HG03432 (cell line): ENCODE data around the gene PDXDC1.
A peak's percentile ranks its signal among the peaks of the same experiment; 100 is the strongest.
"Not testable (repeated sequence)": the region's sequence is repeated elsewhere in the genome, so short reads cannot be mapped to it uniquely, and the experiment has no call there.

ENCODE experiments used
- ATAC-seq: cut with Tn5 transposase; IDR thresholded peaks from one replicate; pipeline ENCODE4 v1.9.1; 2021; ENCODE audit warnings: mild to moderate bottlenecking, moderate library complexity; ENCODE audit not compliant: unreplicated experiment

PDXDC1 gene

DNA sequence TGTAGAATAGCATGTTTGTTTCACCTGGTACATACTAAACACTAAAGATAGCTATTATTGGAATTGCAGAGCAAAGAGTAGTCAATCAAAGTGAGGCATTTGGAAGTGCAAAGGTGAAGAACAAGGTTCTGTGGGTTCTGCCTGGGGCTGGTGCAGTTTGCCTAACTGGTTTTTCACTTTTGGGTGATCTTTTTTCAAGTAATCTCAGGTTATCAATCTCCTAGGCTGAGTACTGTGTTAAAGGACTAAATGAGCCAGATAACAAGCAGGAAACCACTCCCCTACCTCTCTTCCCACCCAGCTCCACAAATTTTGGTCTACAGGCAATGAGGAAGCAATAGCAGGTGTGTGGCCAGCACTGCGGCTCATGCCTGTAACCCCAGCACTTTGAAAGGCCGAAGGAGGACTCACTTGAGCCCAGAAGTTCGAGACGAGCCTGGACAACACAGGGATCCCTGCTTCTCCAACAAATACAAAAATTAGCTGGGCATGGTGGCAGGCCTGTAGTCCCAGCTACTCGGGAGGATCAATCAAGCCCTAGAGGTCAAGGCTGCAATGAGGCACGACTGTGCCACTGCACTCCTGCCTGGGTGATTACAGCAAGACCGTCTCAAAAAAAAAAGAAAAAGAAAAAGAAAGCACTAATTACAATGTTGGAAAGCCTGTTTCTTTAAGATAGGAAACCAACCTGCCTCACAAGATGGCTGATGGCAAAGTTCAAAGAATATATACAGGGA lies 83.0 kb downstream of the PDXDC1 start:
- ATAC-seq = no peak

DNA sequence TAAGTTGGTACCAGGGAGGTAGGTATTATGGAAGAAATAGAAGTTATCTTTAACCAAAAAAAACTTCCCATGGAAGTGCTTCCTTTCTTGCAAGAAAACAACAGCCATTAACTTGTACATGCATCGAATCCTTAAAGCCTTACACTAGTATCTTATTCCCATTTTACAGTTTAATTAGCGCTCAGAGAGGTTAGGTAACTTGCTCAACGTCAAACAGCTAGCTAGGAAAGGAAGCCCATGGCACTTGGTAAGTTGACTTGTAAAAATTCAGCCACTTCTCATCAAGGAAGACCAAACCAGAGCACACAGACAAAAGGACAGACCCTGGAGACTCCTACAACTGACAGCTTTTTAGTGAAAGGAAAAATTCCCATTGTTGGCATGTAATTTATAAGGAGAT lies 84.5 kb downstream of the PDXDC1 start:
- no peak for ATAC-seq

DNA sequence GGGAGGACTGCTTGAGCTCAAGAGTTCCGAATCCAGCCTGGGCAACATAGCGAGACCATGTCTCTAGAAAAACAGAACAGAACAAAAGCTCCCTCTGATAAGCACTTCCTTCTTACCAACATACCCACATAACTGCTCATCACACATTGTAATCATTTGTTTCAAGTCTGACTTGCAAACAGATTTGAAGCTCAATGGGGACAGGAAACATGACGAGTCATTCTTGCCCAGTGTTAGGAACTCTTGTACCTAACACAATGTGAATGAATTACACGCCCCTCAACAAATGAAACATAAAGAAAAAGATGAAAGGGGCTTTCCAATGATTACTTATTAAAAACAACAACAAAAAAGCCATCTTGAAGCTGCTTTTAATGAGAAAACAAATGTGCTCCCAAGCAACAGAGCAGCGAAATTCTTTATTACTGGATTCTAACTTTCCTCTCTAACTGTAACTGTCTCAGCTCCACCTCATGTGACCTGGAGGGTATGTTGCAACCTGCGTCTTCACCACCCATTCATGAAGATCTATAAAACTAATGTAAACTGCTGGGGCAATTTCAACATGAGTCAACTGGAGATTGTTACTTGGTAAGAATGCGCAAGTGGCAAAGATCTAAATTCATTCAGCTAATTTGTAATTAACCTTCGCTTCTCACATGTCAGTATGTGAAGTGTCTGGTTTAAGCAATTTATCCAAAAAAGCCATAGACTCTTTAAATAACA lies 87.4 kb downstream of the PDXDC1 start:
- ATAC-seq = not testable (repeated sequence)

DNA sequence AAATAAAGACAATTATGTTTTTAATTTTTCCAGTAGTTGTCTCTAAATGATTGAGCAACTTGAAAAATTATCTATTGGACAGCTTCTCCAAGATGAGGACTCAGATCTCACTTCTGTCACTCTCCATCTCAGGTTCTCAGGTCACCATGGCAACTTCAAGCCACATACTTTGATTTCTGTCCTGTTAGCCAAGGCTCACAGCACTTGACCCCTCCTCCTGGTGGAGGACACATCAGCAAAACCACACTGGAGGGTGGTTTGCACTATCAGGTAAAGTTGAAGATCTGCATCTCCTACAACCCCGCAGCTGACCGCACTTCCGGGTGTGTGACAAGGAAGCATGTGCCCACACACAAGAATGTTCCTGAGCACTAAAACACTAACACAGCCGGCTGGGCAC lies 91.1 kb downstream of the PDXDC1 start:
- ATAC-seq = not testable (repeated sequence)

DNA sequence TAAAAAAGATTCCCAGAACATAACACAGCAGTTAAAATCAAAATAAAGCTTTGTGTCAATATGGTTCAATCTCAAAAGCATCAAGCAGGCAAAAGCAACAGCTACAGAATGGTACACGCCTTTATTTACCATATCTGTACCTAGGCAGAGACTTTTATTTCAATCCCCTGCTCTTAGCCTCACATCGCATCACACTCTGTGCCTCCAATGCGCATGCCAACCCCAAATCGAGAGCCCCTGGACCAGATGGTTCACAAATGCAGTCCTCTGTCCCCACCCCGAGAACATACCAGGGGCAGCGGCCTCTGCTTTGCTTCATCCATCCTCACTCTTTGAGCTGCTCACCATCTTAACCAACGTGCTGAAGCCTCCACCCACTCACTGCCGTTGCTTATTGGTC lies 91.9 kb downstream of the PDXDC1 start:
- not testable (repeated sequence) for ATAC-seq

DNA sequence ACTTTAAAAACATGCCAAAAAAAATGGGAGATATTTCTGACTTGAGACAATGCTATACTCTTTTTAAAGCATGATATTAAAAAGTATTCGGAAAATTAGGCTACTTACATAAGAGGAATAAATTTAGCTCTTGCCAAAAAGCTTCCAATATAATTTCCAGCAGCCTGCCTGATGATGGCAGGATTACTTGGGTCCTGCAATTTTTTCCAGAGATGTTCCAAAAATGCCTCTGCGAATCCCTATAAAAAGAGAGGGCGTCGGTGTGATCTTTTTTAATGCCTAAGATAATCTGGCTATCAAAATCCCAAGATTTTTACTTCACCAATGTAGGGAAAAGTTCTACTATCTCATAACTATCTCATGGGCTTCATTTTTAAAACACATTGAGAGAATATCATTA lies 96.2 kb downstream of the PDXDC1 start:
- ATAC-seq = not testable (repeated sequence)

DNA sequence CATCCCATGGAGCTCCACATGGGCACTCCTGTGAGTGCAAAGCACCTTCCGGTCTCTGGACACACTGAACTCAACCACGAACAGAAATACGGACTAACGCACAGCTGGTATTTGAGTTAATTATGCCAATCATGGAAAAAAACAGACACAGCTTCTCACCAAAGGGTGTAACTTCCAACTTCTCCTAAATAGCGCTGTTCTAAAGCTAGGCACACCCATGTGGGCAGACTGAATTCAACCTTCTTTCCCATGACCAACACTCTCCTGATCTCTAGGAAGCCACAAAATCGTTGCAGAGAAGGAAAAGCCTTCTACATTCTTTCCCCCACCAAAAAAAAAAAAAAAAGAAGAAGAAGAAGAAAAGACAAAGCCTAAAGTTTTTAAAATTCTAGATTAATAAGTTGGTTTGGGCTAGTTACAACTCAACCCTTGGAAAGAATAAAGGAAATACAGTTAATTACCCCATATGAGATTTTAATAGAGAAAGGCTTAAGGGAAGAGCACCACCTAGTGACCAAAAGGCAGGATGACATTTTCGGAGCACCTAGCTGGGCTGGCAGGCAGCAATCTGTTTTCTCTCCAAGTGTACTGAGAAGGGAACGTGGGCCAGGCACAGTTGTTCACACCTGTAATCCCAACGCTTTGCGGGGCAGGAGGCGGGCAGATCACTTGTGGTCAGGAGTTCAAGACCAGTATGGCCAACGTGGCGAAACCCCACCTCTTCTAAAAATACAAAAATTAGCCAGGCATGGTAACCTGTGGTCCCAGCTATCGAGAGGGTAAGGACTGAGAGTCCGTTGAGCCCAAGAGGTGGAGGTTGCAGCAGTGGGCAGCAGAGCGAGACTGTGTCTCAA lies 97.3 kb downstream of the PDXDC1 start:
- not testable (repeated sequence) for ATAC-seq

DNA sequence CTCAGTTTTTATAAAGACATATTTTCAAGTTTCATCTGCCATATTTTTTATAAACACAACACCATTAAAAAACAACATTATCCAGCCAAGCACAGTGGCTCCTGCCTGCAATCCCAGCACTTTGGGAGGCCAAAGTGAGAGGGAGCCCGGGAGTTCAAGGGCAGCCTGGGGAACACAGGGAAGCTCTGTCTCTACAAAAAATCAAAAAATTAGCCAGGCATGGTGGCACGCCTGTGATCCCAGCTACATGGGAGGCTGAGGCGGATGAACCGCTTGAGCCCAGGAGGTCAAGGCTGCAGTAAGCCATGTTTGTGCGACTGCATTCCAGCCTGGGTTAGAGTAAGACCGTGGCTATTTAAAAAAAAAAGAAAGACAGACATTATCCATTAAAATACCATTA lies 98.3 kb downstream of the PDXDC1 start:
- ATAC-seq = no peak

DNA sequence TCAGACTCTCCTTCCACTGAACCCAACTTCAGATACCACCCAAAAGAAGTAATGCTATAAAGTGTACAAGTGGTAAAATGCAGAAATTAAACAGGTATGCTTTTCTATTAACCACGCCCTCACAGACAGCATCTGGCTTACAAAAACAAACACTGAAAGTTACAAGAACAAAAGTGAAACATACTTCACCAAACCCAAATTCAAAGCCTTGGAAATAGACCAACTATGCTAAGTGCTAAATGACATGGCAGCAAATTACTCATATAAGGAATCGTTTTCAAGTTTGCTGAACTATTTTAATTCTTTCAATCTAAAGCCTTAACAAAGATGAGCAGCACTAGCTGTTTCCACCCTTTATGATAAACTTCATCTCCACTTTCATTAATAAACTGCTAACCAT lies 101.3 kb downstream of the PDXDC1 start:
- ATAC-seq = not testable (repeated sequence)

DNA sequence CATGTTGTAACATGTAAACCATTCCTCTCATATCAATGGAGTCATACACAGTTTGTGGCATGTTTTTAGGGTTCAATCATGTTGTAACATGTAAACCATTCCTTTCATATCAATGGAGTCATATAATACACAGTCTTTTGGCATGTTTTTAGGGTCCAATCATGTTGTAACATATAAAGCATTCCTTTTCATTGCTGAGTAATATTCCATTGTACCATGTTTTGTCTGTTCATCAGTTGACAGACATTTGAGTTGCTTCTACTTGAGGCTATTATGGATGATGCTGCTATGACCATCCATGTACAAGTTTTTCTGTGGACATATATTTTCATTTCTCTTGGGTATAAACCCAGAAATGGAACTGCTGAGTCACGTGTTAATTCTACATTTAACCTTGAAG lies 106.1 kb downstream of the PDXDC1 start:
- not testable (repeated sequence) for ATAC-seq

DNA sequence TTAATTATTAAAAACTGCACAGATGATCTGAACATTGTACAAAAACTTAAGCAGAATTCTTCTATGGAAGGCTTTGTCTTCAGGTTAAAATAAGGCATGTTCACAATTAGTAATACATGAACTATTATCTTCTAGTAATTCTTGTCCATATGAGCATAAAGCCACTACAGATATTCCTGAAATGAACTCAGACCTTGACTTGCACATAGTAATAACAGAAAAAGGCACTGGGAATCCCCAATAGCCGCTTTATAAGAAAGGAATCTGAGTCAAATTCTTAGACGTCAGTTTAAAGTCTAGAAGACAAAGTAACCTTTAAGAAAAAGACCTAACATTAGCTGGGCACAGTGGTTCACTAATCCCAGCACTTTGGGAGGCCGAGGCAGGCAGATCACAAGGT lies 108.0 kb downstream of the PDXDC1 start:
- ATAC-seq = not testable (repeated sequence)

DNA sequence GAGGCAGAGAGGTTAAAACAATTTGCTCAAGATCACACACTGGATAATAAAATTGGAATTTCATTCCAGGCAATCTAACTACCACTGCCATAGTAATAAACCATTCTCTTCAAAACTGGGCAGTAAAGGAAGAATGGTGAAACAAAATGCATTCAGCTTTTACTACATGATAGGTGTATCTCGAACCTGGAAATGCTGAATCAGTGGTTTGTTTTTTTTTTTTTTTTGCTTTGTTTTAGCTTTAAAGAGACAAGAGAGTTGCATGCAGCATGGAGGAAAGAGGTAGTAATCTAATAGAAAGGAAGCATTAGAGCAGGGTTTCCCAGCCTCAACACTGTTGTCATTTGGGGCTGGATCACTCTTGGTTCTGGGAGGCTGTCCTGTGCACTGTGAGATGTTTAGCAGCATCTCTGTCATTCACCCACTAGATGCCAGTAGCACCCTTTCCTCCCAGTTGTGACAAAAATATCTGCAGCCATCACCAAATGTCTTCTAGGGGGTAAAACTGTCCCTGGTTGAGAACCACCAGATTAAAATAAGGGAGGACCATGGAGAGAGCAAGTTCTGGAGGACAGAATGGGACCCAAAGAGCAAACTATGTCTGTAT lies 115.9 kb downstream of the PDXDC1 start:
- ATAC-seq = not testable (repeated sequence)

DNA sequence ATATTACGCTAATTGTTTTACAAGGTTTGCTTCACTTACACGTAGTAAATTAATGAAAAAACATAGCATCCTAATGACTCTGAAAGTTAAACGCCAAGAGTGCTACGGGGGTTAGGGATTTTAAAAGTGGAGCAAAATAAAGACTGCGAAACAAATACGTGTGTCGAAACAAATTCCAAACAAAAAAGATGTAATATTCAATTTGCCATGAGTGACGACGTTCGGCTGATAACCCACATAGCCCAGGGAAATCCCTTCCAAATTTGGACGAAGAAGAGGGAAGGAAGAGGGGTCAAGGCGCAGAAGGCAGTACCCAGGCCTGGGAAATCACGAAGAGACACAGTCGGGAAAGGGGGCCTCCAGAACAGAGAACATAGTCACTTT lies 118.7 kb downstream of the PDXDC1 start:
- ATAC-seq = not testable (repeated sequence)

DNA sequence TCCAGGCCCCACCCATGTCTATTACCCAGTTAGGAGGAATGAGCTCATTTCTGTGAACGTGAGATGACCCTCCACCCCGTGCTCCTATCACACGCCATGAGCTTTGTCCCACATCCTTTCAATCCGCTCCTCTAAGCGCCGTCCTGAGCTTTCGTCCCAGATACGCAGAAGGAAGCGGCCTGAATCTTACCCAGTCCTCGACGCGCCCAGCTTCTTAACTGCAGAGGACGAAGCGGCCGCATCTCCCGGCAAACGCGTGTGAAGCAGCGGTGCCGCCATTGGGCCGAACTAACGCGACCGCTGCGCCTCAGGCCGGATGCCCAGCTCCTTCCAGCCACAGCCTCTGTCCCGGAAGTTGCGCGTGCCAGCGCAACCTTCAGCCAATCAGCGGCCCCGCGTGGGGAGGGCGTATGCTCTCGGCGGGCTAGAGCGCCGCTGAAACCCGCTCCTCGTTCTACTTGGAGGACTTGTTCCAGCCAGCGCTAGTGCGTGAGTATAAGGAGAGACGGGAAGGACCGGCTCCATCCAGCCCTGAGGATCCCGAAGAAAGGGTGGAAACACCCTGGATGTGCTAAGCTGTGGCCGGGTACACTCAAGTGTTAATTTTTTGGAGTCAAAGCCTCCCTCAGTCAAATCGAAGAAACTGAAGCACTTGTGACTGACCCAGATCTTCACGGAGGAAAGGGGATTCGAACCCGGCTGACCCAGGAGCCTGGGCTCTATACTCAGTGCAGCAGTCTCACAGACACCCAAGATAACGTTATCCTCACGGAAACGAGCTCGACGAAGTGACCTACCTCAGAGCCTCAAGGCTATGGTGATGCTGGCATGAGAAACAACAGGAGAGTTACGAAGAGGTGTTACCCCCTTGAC lies 119.4 kb downstream of the PDXDC1 start, which contains the start of gene RRN3:
Gene RRN3, minus strand, starts transcription at position 318 of the 873 bp plus-strand sequence. Its CDS starts 39 bp downstream, at position 279.
- ATAC-seq = peak; percentile 97

DNA sequence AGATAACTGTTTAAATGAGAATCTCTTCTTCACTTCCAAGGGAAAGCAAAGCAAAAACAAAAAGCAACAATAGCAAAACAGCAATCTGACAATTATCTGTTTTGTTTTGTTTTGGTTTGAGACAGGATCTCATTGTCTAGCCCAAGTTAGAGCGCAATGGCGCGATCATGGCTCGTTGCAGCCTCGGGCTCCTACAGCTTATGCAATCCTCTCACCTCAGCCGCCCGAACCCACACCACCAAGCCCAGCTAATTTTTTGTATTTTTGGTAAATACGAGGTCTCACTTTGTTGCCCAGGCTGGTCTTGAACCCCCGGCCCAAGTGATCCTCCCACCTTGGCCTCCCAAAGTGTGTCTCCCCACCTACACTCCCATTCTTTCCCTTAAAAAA lies 121.8 kb downstream of the PDXDC1 start:
- not testable (repeated sequence) for ATAC-seq

DNA sequence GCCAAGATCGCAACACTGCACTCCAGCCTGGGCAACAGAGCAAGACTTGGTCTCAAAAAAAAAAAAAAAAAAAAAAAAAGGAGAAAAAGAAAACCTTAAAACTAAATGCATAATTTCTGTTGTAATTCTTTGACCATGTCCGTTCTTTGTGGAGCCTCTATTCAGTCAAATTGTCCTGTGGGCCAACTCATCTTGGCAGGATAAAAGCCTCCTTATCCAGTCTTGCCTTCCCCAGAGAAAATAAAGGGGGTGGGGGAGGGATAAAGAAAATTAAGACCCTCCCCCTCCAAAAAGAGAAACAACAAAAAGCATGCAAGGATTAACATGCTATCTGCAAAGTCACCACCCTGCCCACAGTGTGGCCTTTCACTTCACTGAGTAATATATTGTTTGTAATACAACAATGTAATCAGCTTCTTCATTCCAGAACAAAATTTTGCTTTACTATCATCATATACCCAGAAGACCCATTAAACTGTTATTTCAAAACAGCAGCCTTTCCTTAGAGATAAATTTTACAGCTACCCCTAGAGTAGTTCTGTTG lies 124.6 kb downstream of the PDXDC1 start:
- ATAC-seq = not testable (repeated sequence)

DNA sequence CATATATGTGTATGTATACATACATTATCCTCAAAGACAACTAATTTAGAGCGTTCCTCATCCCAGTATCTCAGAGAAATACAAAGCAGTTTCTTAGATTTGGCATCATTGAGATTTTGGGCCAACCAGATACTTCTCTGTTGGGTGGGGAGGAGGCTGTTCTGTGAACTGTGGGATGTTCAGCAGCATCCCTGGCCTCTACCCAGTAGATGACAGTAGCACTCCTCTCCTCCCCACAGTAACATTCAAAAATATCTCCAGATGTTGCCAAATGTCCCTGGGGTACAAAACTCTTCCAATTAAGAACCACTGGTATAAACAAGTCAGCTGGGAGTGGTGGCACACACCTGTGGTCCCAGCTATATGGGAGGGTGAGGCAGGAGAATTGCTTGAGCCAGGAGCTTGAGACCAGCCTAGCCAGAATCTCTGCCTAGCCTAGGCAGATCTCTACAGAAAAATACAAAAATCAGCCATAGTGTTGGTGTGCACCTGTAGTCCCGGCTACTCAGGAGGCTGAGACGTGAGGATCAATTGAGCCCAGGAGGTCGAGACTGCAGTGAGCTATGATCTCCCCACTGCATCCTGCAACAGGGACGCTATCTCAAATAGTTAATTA lies 125.7 kb downstream of the PDXDC1 start:
- ATAC-seq = not testable (repeated sequence)

DNA sequence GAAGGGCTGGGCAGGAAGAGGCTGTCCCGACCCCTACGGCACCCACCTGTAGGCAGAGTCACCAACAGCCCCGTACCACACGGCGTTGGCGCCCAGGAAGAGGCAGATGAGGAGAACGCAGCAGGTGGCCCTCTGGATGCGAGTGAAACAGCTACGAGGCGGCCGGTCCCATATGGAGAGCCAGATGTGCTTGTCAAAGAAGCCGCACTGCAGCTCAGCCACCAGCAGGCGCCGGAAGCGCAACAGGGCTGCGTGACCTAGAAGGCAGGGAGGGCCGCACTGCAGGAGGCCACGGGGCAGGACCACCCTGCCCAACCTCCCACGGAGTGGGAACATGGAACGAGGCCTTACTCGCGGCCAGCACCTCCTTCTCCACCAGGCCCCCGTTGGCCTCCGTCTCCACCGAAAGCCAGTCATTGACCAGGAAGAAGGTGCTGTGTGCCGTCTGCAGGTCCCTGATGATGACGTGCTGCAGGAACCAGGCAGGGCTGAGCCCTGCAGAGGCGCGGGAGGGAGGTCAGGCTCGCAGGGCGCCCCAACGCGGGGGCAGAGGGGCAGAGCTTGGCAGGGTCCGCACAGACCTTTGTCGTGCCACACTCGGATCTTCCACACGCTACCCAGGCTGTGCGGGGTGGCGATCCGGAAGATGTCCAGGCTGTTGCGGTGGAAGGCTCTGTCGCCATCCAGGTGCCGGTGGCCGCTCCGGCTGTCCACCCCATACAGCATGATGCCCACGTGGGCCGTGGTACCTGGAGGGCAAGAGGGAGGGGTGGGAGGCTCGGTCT lies 153.0 kb downstream of the PDXDC1 start:
- not testable (repeated sequence) for ATAC-seq
